Measurements from ENCODE around the gene SYNE1.

Gene SYNE1

GRCh38 chr6:152372945-152373344 is 264.2 kb downstream of the SYNE1 start:
- Mint-ChIP-seq H3K27ac (no peak overlapping the region), H3K9me3 (no peaks in the 10 kb centered on the region), H3K4me3 (no peak overlapping the region), H3K36me3 (peaks cover 9% of the 10 kb centered on the region), H3K4me1 (no peaks in the 10 kb centered on the region)
- no peak for DNase-seq (ENCODE audit: low spot score in 2 of 2)
- no peak for ATAC-seq

- no peaks in the 10 kb centered on the region for H3K4me1 Mint-ChIP-seq
These were observed 265.4 kb downstream of the SYNE1 start for GRCh38 chr6:152371775-152372174.

GRCh38 chr6:152368751-152369624 is 268.2 kb downstream of the SYNE1 start:
- Mint-ChIP-seq H3K4me3 (no peak overlapping the region), H3K27ac (no peak overlapping the region), H3K9me3 (no peaks in the 10 kb centered on the region), H3K4me1 (no peaks in the 10 kb centered on the region), H3K36me3 (peaks cover 21% of the 10 kb centered on the region)
- ATAC-seq (no peak), DNase-seq (ENCODE audit: low spot score in 2 of 2) (no peak)

More at GRCh38 chr6:152371775-152372174, 265.4 kb downstream of the SYNE1 start:
- no peak for ATAC-seq
- no peak overlapping the region for H3K4me3 Mint-ChIP-seq
- no peak overlapping the region for H3K27ac Mint-ChIP-seq
- H3K36me3 Mint-ChIP-seq = peaks cover 13% of the 10 kb centered on the region
- no peaks in the 10 kb centered on the region for H3K9me3 Mint-ChIP-seq
- no peak for DNase-seq (ENCODE audit: low spot score in 2 of 2)

- Mint-ChIP-seq H3K36me3 (peaks cover 21% of the 10 kb centered on the region), H3K27ac (no peak overlapping the region), H3K9me3 (no peaks in the 10 kb centered on the region), H3K4me3 (no peak overlapping the region), H3K4me1 (no peaks in the 10 kb centered on the region)
- peak in 1 of 2 donors; percentile 25 for DNase-seq (ENCODE audit: low spot score in 2 of 2)
- no peak for ATAC-seq
These were observed 272.3 kb downstream of the SYNE1 start for GRCh38 chr6:152364866-152365265.

DNA sequence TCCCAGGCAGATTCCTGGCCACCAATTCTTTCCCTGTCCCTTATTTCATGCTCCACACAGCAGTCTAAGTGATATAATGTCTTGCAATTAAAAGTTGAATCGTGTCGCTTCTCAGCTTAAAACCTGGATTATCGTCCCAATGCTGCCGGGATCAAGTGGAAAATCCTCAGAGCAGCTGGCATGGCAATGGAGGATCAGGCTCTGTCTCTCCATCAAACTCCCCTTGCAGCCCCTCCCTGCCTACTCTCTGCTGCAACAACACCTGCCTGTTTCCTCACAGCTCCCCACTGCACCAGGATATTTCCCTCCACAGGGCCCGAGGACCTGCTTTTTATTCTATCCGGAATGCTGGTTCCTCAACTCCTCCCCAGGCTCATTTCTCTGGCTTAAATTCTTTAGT is 277.1 kb downstream of the SYNE1 start:
- no peak overlapping the region for H3K4me3 Mint-ChIP-seq
- H3K9me3 Mint-ChIP-seq = no peaks in the 10 kb centered on the region
- DNase-seq (ENCODE audit: low spot score in 2 of 2) (peak in 1 of 2 donors; percentile 20), ATAC-seq (no peak)
- no peak overlapping the region for H3K27ac Mint-ChIP-seq
- H3K4me1 Mint-ChIP-seq = no peaks in the 10 kb centered on the region
- peaks cover 12% of the 10 kb centered on the region for H3K36me3 Mint-ChIP-seq

DNA sequence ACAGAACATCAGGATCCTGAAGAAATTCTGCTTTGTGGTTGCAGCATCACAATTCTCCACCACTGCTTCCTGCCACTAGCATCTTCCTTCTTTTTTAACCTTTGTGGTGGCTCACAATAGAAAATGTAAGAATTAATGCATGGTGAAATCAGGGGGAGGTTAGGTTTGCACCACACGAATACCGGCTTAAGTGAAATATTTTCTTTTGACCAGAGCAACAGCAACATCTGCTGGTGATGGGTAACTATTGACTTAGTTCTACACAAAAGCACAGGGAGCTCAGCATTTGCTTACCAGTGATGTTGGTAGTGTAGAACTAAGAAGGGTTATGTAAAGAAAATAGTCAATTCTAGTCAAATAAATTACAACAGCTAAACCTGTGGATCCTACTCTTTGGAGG is 280.5 kb downstream of the SYNE1 start:
- H3K27ac Mint-ChIP-seq = no peak overlapping the region
- peaks cover 17% of the 10 kb centered on the region for H3K36me3 Mint-ChIP-seq
- DNase-seq (ENCODE audit: low spot score in 2 of 2) (peak in 1 of 2 donors; percentile 36), ATAC-seq (peak; percentile 67)
- no peak overlapping the region for H3K4me3 Mint-ChIP-seq
- H3K9me3 Mint-ChIP-seq = no peaks in the 10 kb centered on the region
- no peaks in the 10 kb centered on the region for H3K4me1 Mint-ChIP-seq

DNA sequence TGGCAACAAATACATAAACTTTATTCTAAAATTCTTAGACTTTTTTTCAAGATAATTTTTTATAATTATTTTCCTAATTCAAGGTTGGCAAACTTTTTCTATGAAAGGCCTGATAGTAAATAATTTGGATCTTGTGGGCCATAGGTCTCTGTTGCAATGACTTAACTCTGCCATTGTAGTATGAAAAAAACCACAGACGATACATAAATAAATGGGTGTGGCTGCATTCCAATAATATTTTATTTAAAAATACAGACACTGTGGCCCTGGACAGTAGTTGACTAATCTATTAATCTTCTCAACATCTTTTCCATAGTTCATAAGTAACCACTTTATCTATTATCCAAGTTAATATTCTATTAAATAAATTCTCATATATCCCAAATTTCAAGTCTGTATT is 281.1 kb downstream of the SYNE1 start:
- no peak for ATAC-seq
- Mint-ChIP-seq H3K27ac (no peak overlapping the region), H3K9me3 (no peaks in the 10 kb centered on the region), H3K36me3 (peaks cover 18% of the 10 kb centered on the region), H3K4me3 (no peak overlapping the region), H3K4me1 (no peaks in the 10 kb centered on the region)
- DNase-seq (ENCODE audit: low spot score in 2 of 2) = no peak

GRCh38 chr6:152355166-152355565 is 282.0 kb downstream of the SYNE1 start:
- H3K4me1 Mint-ChIP-seq = no peaks in the 10 kb centered on the region
- DNase-seq (ENCODE audit: low spot score in 2 of 2) (no peak), ATAC-seq (no peak)
- no peak overlapping the region for H3K4me3 Mint-ChIP-seq
- H3K36me3 Mint-ChIP-seq = peaks cover 24% of the 10 kb centered on the region
- H3K9me3 Mint-ChIP-seq = no peaks in the 10 kb centered on the region
- H3K27ac Mint-ChIP-seq = no peak overlapping the region

DNA sequence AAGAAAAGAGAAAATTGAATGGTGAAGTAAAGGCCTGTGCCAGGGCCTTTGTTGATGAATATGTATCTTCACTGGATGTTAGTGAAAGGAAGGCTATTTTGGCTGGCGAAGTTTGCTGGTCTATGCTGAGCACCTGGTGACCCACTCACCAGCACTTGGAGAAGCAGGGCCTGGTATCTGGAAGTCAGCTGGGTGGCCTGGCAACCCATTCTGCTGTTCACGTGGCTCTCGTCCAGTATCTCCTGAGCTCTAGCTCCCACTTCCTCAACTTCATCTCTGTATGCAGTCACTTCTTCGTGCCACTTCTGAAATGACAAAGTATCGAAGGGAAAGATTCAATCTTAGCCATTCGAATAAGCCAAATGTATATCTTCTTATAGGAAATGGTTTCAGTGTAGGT is 283.7 kb downstream of the SYNE1 start:
- H3K36me3 Mint-ChIP-seq = peaks cover 27% of the 10 kb centered on the region
- no peaks in the 10 kb centered on the region for H3K9me3 Mint-ChIP-seq
- H3K27ac Mint-ChIP-seq = no peak overlapping the region
- DNase-seq (ENCODE audit: low spot score in 2 of 2) = peak in 1 of 2 donors; percentile 22
- no peaks in the 10 kb centered on the region for H3K4me1 Mint-ChIP-seq
- no peak for ATAC-seq
- H3K4me3 Mint-ChIP-seq = no peak overlapping the region

DNA sequence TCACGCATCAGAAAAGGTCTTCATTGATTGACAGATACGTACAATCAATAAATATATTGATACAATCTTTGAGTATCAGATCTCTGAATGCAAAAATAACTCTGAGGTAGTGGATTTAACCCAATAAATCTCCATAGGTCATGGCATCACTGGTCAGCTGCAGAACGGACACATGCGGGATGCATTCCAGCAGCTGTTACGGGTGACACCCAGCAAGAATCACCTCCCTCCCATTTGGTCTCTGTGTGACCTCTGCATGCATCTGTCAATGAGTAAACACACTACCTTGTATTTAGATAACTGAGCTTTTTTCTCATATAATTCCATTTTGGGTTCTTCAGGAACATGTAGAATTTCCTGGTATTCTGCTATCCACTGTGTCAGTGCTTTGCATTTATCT is 285.4 kb downstream of the SYNE1 start:
- ATAC-seq = no peak

DNA sequence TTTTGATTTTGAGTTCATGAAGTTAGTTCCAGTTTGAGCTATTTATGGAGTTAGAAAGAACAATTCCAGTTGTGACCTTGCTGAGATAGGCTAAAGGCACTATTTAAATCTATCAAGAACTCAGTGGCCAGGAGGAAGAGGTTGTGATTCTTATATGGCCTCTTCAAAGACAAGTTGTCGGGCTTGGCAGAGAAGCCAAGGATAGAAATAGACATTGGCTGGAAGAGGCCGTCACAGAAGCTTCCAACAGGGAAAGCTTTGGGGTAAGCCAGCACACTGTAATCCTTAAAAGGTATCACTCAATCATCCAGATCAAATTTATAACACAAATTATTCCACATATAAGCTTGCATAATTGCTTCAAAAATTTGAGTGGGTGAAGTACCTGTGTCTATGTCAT is 286.1 kb downstream of the SYNE1 start:
- H3K36me3 Mint-ChIP-seq = peaks cover 21% of the 10 kb centered on the region
- H3K27ac Mint-ChIP-seq = no peak overlapping the region
- H3K4me3 Mint-ChIP-seq = no peak overlapping the region
- ATAC-seq = no peak
- DNase-seq (ENCODE audit: low spot score in 2 of 2) = no peak
- no peaks in the 10 kb centered on the region for H3K9me3 Mint-ChIP-seq
- H3K4me1 Mint-ChIP-seq = no peaks in the 10 kb centered on the region

More for the DNA sequence above, 285.4 kb downstream of the SYNE1 start:
- no peak for DNase-seq (ENCODE audit: low spot score in 2 of 2)
- no peak overlapping the region for H3K27ac Mint-ChIP-seq
- H3K36me3 Mint-ChIP-seq = peaks cover 21% of the 10 kb centered on the region
- H3K4me1 Mint-ChIP-seq = no peaks in the 10 kb centered on the region
- no peaks in the 10 kb centered on the region for H3K9me3 Mint-ChIP-seq
- no peak overlapping the region for H3K4me3 Mint-ChIP-seq

- H3K4me3 Mint-ChIP-seq = no peak overlapping the region
- H3K9me3 Mint-ChIP-seq = no peaks in the 10 kb centered on the region
- no peaks in the 10 kb centered on the region for H3K4me1 Mint-ChIP-seq
- ATAC-seq (no peak), DNase-seq (ENCODE audit: low spot score in 2 of 2) (peak in 1 of 2 donors; percentile 12)
- no peak overlapping the region for H3K27ac Mint-ChIP-seq
- peaks cover 33% of the 10 kb centered on the region for H3K36me3 Mint-ChIP-seq
These were observed 289.0 kb downstream of the SYNE1 start for GRCh38 chr6:152348116-152348515.

DNA sequence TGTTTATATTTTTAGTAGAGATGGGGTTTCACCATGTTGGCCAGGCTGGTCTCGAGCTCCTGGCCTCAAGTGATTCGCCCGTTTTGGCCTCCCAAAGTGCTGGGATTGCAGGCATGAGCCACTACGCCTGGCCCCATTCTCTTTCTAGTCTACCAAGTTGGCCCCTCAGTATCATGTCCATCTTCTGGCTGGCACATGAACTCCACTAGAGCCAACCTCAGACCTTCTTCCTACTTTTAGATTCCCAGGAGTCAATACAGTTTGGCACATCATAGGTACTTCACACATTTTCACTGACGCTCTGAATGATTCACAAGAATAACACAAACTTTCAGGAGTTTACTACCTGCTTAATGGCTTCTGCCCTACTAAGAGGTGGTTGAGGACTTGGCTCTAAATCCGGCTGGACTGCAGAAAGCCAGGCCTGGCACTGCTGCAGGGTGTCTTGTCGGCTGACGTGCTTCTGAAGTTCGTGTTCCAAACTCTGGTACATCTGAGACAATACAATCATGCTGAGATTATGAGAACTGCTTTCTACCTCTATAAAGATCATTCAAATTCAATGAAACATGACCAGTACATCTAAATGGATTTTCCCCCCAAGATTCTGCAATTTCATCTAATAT is 293.3 kb downstream of the SYNE1 start:
- peaks cover 13% of the 10 kb centered on the region for H3K36me3 Mint-ChIP-seq
- no peak overlapping the region for H3K27ac Mint-ChIP-seq
- H3K4me3 Mint-ChIP-seq = no peak overlapping the region
- DNase-seq (ENCODE audit: low spot score in 2 of 2) = peak in 1 of 2 donors; percentile 28
- ATAC-seq = no peak
- H3K4me1 Mint-ChIP-seq = peaks cover 1% of the 10 kb centered on the region
- no peaks in the 10 kb centered on the region for H3K9me3 Mint-ChIP-seq

DNA sequence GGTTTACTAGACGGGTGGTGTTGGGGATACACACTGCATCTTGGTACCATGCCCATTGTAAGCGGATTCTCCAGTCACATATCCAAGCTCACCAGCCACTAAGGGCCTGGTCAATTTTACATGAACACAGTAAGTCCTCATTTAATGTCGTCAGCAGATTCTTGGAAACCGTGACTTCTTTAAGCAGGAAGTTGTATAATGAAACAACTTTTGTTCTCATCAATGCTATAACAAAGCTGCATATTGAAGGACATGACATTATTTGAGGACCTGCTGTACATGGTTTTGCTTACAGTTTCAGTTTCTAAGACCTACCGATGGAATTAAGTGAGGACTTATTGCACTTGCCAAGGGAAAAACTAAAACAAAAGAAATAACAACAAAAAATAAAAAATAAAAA is 295.6 kb downstream of the SYNE1 start:
- Mint-ChIP-seq H3K27ac (peak overlapping the region; percentile 14), H3K4me1 (peaks cover 8% of the 10 kb centered on the region), H3K9me3 (no peaks in the 10 kb centered on the region), H3K4me3 (no peak overlapping the region), H3K36me3 (peaks cover 13% of the 10 kb centered on the region)
- DNase-seq (ENCODE audit: low spot score in 2 of 2) (peak in 1 of 2 donors; percentile 12), ATAC-seq (no peak)

GRCh38 chr6:152338335-152339125 is 298.6 kb downstream of the SYNE1 start:
- H3K9me3 Mint-ChIP-seq = no peaks in the 10 kb centered on the region
- DNase-seq (ENCODE audit: low spot score in 2 of 2) = peak; percentile 47 to 76
- H3K4me3 Mint-ChIP-seq = no peak overlapping the region
- ATAC-seq = peak; percentile 69
- H3K4me1 Mint-ChIP-seq = peaks cover 8% of the 10 kb centered on the region
- H3K36me3 Mint-ChIP-seq = peaks cover 7% of the 10 kb centered on the region
- no peak overlapping the region for H3K27ac Mint-ChIP-seq

Data from stimulated activated effector memory CD8-positive, alpha-beta T cell treated with anti-CD3 and anti-CD28 coated beads, Interleukin-12 subunit alpha, Interleukin-12 subunit beta, amount 100 ng/mL, for 72 hours (primary cell).